Neuronal stem cell (in vitro differentiated cells): ENCODE data around the gene NRG3.

Experiments
- DNase-seq: peaks from one replicate; pipeline ENCODE4 v3.0.0-alpha.2; 2013; ENCODE audit warnings: low spot score
- H2AFZ ChIP-seq: one replicate; pipeline ENCODE4 v1.6.1; 2013; ENCODE audit warnings: mild to moderate bottlenecking, low read length, inconsistent platforms
- H2AK5ac ChIP-seq: 2 replicates; pipeline ENCODE4 v1.6.1; 2013; ENCODE audit warnings: low read depth, mild to moderate bottlenecking, inconsistent platforms, low read length, moderate library complexity, mixed read lengths
- H2BK120ac ChIP-seq: 2 replicates; pipeline ENCODE4 v1.6.1; 2013; ENCODE audit warnings: low read depth, mild to moderate bottlenecking, inconsistent platforms, low read length, moderate library complexity, mixed read lengths
- H2BK12ac ChIP-seq: one replicate; pipeline ENCODE4 v1.6.1; 2013; ENCODE audit warnings: low read length, inconsistent platforms
- H2BK15ac ChIP-seq: 2 replicates; pipeline ENCODE4 v1.6.1; 2013; ENCODE audit warnings: mild to moderate bottlenecking, low read length, inconsistent platforms, mixed read lengths
- H2BK5ac ChIP-seq: one replicate; pipeline ENCODE4 v1.6.1; 2013; ENCODE audit warnings: inconsistent platforms, mild to moderate bottlenecking, low read length, moderate library complexity
- H3K14ac ChIP-seq: one replicate; pipeline ENCODE4 v1.6.1; 2013; ENCODE audit warnings: low read length, inconsistent platforms
- H3K18ac ChIP-seq: 2 replicates; pipeline ENCODE4 v1.6.1; 2013; ENCODE audit warnings: low read length, inconsistent platforms
- H3K23ac ChIP-seq: 2 replicates; pipeline ENCODE4 v1.6.1; 2013; ENCODE audit warnings: low read depth, mild to moderate bottlenecking, mixed read lengths, low read length, inconsistent platforms; ENCODE audit not compliant: poor library complexity
- H3K27ac ChIP-seq: replicated peaks from 3 replicates; pipeline ENCODE4 v1.5.1; 2013; ENCODE audit warnings: low read length, inconsistent platforms
- H3K27me3 ChIP-seq, 3 experiments: 2 replicates each; pipeline ENCODE4 v1.6.1; 2013; ENCODE audit warnings: low read length in 3 of 3, mild to moderate bottlenecking in 2 of 3, inconsistent platforms in 1 of 3, low read depth in 1 of 3, mixed read lengths in 1 of 3, moderate library complexity in 1 of 3; ENCODE audit not compliant: control insufficient read depth in 3 of 3, insufficient read depth in 3 of 3
- H3K36me3 ChIP-seq, 2 donors: replicated peaks in 1 of 2; 2 replicates each; pipeline ENCODE4 v1.6.1; 2013; ENCODE audit warnings: low read length in 2 of 2; ENCODE audit not compliant: control insufficient read depth in 2 of 2, insufficient read depth in 2 of 2
- H3K4ac ChIP-seq: 2 replicates; pipeline ENCODE4 v1.6.1; 2013; ENCODE audit warnings: inconsistent platforms, mild to moderate bottlenecking, low read length, moderate library complexity
- H3K4me1 ChIP-seq, 2 donors: 1 replicate in 1 of 2; 2 replicates in 1 of 2; pipeline ENCODE4 v1.6.1; 2013; ENCODE audit warnings: low read length in 2 of 2, low read depth in 1 of 2; ENCODE audit not compliant: control insufficient read depth in 2 of 2, insufficient read depth in 1 of 2
- H3K4me2 ChIP-seq: one replicate; pipeline ENCODE4 v1.6.1; 2013; ENCODE audit warnings: mild to moderate bottlenecking, low read length, inconsistent platforms; ENCODE audit not compliant: insufficient read depth, poor library complexity, severe bottlenecking
- H3K4me3 ChIP-seq, 2 donors: 2 replicates each; pipeline ENCODE4 v1.5.1; 2013; ENCODE audit warnings: low read length in 2 of 2, mild to moderate bottlenecking in 2 of 2, inconsistent platforms in 1 of 2, moderate library complexity in 1 of 2
- H3K79me1 ChIP-seq: one replicate; pipeline ENCODE4 v1.6.1; 2013; ENCODE audit warnings: low read depth, mild to moderate bottlenecking, inconsistent platforms, low read length, moderate library complexity
- H3K9ac ChIP-seq: one replicate; pipeline ENCODE4 v1.6.1; 2013; ENCODE audit warnings: mild to moderate bottlenecking, low read depth, low read length, inconsistent platforms; ENCODE audit not compliant: poor library complexity
- H3K9me3 ChIP-seq, 2 donors: replicated peaks in 1 of 2; 2 replicates each; pipeline versions ENCODE3 to v1.6.1; 2013; ENCODE audit warnings: low read length in 2 of 2, mild to moderate bottlenecking in 2 of 2, inconsistent platforms in 1 of 2, low read depth in 1 of 2, mixed read lengths in 1 of 2, moderate library complexity in 1 of 2; ENCODE audit not compliant: control insufficient read depth in 2 of 2, insufficient read depth in 1 of 2
- H4K8ac ChIP-seq: one replicate; pipeline ENCODE4 v1.6.1; 2013; ENCODE audit warnings: low read depth, mild to moderate bottlenecking, inconsistent platforms, low read length, moderate library complexity
- H4K91ac ChIP-seq: one replicate; pipeline ENCODE4 v1.6.1; 2013; ENCODE audit warnings: low read length, low read depth, mild to moderate bottlenecking, inconsistent platforms; ENCODE audit not compliant: poor library complexity
- WGBS, 2 donors: extraction: QIAGEN DNeasy Blood & Tissue Kit; methylation state at CpG; one replicate each; pipeline ENCODE4 v1.1.7; 2013; ENCODE audit warnings: missing lambda C conversion rate in 2 of 2, mixed read lengths in 1 of 2; ENCODE audit not compliant: insufficient read length in 2 of 2, insufficient replicate concordance in 1 of 2; ENCODE audit errors: extremely low coverage in 2 of 2; 5-methylcytosine and 5-hydroxymethylcytosine counted together

NRG3 gene

DNA sequence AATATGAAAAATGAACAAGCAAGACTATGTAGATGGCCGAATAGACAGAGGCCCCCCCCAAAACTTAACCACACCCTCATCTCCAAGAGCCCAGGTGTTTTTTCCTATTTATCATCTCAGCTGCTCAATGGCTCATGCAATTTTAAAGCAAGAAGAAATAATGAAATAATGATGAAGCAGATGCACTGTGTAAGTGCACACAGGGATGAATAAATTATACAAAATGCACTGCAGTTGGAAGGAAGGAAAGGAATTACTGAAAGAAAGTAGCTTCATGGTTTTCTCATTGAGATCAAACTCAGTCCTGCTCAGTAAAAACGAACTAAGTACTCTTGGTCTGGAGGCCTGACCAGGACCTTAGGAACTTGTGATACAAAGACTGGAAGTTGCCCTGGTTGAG lies 810.1 kb downstream of the NRG3 start:
- Histone ChIP-seq H3K36me3 (no peaks in the 10 kb centered on the region), H2BK15ac (no peak overlapping the region), H3K14ac (no peak overlapping the region), H3K27ac (no peak overlapping the region), H3K79me1 (no peaks in the 10 kb centered on the region), H3K4me1 (no peaks in the 10 kb centered on the region), H3K9me3 (no peaks in the 10 kb centered on the region), H3K23ac (no peak overlapping the region), H2AFZ (no peak overlapping the region), H2BK120ac (no peak overlapping the region), H2BK5ac (no peak overlapping the region), H3K27me3 (no peaks in the 10 kb centered on the region), H2AK5ac (no peak overlapping the region), H4K91ac (no peak overlapping the region), H3K18ac (no peak overlapping the region), H3K9ac (no peak overlapping the region), H3K4me2 (no peak overlapping the region), H3K4me3 (no peak overlapping the region), H4K8ac (no peak overlapping the region), H2BK12ac (no peak overlapping the region), H3K4ac (no peak overlapping the region)
- DNase-seq, result no peak
- no CpG with 5 or more reads among the region's 2 CpGs for WGBS, 2 donors

DNA sequence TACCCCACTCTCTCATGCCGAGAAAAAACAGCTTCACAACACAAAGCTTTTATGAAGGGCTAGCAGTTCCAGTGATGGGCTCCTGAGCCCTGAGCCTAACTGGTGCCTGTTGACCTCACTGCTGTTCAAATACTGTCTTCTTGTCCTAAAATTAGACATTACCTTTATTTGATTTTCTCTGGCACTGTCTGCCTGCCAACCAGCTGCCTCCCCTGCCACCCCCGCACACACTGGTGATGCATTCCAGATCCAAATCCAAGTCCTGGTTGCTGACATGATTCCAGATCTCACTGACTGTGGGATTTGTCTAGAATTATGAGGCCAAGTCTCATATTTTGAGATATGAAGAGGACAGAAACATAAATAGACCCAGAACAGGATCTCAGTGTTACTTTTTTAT lies 816.2 kb downstream of the NRG3 start:
- Histone ChIP-seq H3K4ac (no peak overlapping the region), H3K27me3 (no peaks in the 10 kb centered on the region), H3K4me1 (no peaks in the 10 kb centered on the region), H3K23ac (no peak overlapping the region), H3K9me3 (peaks cover 2 to 13% of the 10 kb centered on the region in 2 donors), H3K9ac (no peak overlapping the region), H2BK15ac (no peak overlapping the region), H2AK5ac (no peak overlapping the region), H3K18ac (no peak overlapping the region), H3K4me3 (no peak overlapping the region), H2AFZ (no peak overlapping the region), H2BK5ac (no peak overlapping the region), H3K4me2 (no peak overlapping the region), H2BK12ac (no peak overlapping the region), H3K79me1 (no peaks in the 10 kb centered on the region), H4K91ac (no peak overlapping the region), H3K36me3 (no peaks in the 10 kb centered on the region), H4K8ac (no peak overlapping the region), H2BK120ac (no peak overlapping the region), H3K14ac (no peak overlapping the region), H3K27ac (no peak overlapping the region)
- no CpG with 5 or more reads among the region's 2 CpGs for WGBS, 2 donors
- DNase-seq, result no peak

DNA sequence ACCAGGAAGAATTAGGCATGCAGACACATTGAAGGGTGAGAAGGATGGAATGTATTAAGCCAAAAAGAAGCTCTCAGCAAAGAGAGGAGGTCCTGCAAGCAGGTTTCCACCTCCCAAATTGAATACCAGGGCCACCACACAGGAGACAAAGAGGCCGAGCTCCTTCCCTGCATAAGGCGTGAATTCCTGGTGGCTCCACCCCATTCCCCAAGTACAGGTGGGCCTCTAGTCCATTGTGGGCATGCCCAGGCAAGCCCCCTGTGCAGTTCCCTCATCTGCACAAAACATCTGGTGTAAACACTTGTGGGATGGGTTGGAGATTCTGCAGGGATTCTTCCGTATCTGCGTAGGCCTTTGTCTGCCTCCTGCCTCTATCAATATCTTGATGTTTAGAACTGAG lies 817.5 kb downstream of the NRG3 start:
- Histone ChIP-seq H2BK120ac (no peak overlapping the region), H2AFZ (peak overlapping the region; percentile 21), H4K91ac (no peak overlapping the region), H3K4ac (no peak overlapping the region), H3K14ac (no peak overlapping the region), H2BK12ac (no peak overlapping the region), H3K18ac (no peak overlapping the region), H2BK15ac (no peak overlapping the region), H3K27me3 (no peaks in the 10 kb centered on the region), H3K23ac (no peak overlapping the region), H3K4me3 (no peak overlapping the region), H2BK5ac (no peak overlapping the region), H3K36me3 (no peaks in the 10 kb centered on the region), H3K79me1 (no peaks in the 10 kb centered on the region), H3K9me3 (peaks cover 2 to 13% of the 10 kb centered on the region in 2 donors), H3K4me1 (no peaks in the 10 kb centered on the region), H3K4me2 (no peak overlapping the region), H2AK5ac (no peak overlapping the region), H3K9ac (no peak overlapping the region), H4K8ac (no peak overlapping the region), H3K27ac (no peak overlapping the region)
- DNase-seq, result no peak
- WGBS, 2 donors, result no CpG with 5 or more reads among the region's 4 CpGs

- no peaks in the 10 kb centered on the region for H3K79me1 ChIP-seq
- no peak overlapping the region for H2AFZ ChIP-seq
- no peak overlapping the region for H3K4me2 ChIP-seq
- no peak overlapping the region for H2BK15ac ChIP-seq
- no peak overlapping the region for H2BK5ac ChIP-seq
- H4K8ac ChIP-seq, result no peak overlapping the region
- no peaks in the 10 kb centered on the region for H3K4me1 ChIP-seq
- H3K18ac ChIP-seq, result no peak overlapping the region
- H2BK12ac ChIP-seq, result no peak overlapping the region
- no peaks in the 10 kb centered on the region for H3K9me3 ChIP-seq
- no peak overlapping the region for H3K14ac ChIP-seq
- no peak overlapping the region for H3K9ac ChIP-seq
- H3K23ac ChIP-seq, result no peak overlapping the region
- no peak overlapping the region for H3K27ac ChIP-seq
- DNase-seq, result no peak
- H3K4ac ChIP-seq, result no peak overlapping the region
- no peak overlapping the region for H2BK120ac ChIP-seq
- H3K27me3 ChIP-seq, result no peaks in the 10 kb centered on the region
- H3K36me3 ChIP-seq, result no peaks in the 10 kb centered on the region
- H2AK5ac ChIP-seq, result no peak overlapping the region
- no peak overlapping the region for H3K4me3 ChIP-seq
- WGBS, 2 donors, result no CpG with 5 or more reads among the region's 1 CpG
- no peak overlapping the region for H4K91ac ChIP-seq
Observed at GRCh38 chr10:82721831-82722230, 846.8 kb downstream of the NRG3 start.
